Adipose tissue (tissue), 3 donors: ENCODE data around the gene NCCRP1. TPM values are rescaled to one million over a fixed set of nuclear protein-coding genes. Genes with fewer than 3 reads are reported as not detected.
"Not testable (repeated sequence)": the region's sequence is repeated elsewhere in the genome, so short reads cannot be mapped to it uniquely, and the experiment has no call there.

ENCODE experiments used
- H3K27ac ChIP-seq: one replicate; pipeline ENCODE4 v1.5.1; 2013; ENCODE audit warnings: low read depth, low read length
- WGBS, 3 donors: extraction: QIAGEN DNeasy Blood & Tissue Kit; methylation state at CpG; one replicate each; pipeline ENCODE4 v1.1.7; 2013; 5-methylcytosine and 5-hydroxymethylcytosine counted together
- polyA plus RNA-seq, 3 donors: library from polyadenylated mRNA; stranded (reverse); fragments of 200-250 nt; gene quantifications; one replicate each; pipeline ENCODE4 v1.2.3, GENCODE V29; 2013
- donor health status: healthy with polysubstance abuse.
- donor health status: Bipolar disorder and iron deficiency.
- donor health status: healthy.

Gene NCCRP1
- polyA plus RNA-seq, 3 donors = 0.40 to 2.4 TPM; not detected in 1

DNA sequence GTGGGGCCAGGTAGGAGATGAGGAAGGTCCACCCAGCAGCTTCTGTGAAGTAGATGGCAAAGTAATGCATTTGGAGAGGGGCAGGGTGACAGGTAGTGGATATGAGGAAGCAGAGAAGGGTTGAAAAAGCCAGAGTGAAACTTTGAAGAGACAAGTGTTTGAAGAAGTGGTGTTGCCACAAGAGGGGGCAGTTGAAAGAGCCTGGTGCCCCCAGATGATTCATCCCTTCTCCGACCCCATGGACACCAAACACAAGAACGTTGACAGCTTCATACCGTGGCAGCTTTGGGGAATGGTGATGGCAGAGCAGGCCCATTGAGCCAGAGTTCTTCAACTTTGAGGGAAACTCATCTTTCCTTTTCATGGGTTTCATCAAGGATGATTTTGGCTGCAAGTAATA, 28.1 kb downstream of the NCCRP1 start:
- 18 to 60% (median 23%) methylated on average over 3 of the region's 3 CpGs for WGBS, 3 donors
- H3K27ac ChIP-seq = no peak overlapping the region

DNA sequence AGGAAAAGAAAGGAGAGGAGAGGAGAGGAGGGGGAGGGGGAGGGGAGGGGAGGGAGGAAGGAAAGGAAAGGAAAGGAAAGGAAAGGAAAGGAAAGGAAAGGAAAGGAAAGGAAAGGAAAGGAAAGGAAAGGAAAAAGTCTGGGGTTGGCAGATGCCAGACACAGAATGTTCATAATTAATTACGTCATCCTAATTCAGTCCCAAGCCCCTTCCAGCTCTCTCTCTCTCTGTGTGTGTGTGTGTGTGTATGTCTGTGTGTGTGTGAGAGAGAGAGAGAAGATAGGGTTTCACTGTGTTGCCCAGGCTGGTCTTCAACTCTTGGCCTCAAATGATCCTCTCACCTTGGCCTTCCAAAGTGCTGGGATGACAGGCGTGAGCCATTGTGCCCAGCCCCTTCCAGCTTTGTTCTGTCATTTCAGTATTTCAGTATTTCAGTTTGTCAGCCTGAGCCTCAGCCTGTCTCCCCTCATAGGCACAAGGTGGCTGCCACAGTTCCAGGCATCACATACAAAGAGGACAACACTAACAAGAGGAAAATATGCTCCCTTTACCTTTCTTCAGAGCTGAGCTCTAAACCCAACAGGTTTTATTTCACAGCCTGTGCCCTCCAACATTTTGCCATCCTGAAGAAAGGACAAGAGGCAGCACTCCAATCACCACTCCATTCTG, 33.5 kb downstream of the NCCRP1 start:
- 84 to 89% (median 86%) methylated on average over 2 of the region's 2 CpGs for WGBS, 3 donors
- no peak overlapping the region for H3K27ac ChIP-seq

DNA sequence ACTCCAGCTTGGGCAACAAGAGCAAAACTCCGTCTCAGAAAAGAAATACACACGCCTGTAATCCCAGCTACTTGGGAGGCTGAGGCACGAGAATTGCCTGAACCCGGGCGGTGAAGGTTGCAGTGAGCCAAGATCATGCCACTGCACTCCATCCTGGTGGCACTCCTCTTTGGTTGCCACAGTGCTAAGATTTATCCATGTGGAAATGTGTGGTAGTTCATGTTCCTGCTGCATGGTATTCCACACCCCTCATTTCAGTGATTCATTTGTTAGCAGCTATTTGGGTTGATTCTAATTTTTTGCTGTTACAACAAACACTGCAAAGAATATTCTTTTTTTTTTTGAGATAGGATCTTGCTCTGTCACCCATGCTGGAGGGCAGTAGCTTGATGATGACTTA, 35.9 kb downstream of the NCCRP1 start:
- WGBS, 3 donors = 85 to 91% (median 88%) methylated on average over 5 of the region's 5 CpGs
- H3K27ac ChIP-seq = no peak overlapping the region

DNA sequence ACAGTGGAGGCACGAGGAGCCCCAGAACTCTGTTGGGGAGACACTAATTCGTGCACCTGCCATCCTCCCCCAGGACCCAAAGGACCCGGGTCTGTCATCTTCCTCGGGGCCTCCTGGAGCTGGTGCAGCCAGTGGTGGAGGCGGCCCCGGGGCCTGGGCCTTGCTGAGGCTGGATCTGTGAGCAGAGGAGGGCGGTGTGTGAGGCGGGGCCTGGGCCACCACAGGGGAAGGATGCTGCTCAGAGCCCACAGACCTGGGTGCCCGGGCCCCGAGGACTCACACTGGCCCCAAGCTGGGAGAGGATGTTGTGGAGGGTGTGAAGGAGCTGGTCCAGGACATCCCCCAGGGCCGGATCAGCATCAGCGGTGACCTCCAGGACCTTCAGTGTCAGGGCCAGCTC, 39.8 kb downstream of the NCCRP1 start:
- WGBS, 3 donors = 69 to 80% (median 76%) methylated on average over 9 to 12 of the region's 12 CpGs
- H3K27ac ChIP-seq = no peak overlapping the region

DNA sequence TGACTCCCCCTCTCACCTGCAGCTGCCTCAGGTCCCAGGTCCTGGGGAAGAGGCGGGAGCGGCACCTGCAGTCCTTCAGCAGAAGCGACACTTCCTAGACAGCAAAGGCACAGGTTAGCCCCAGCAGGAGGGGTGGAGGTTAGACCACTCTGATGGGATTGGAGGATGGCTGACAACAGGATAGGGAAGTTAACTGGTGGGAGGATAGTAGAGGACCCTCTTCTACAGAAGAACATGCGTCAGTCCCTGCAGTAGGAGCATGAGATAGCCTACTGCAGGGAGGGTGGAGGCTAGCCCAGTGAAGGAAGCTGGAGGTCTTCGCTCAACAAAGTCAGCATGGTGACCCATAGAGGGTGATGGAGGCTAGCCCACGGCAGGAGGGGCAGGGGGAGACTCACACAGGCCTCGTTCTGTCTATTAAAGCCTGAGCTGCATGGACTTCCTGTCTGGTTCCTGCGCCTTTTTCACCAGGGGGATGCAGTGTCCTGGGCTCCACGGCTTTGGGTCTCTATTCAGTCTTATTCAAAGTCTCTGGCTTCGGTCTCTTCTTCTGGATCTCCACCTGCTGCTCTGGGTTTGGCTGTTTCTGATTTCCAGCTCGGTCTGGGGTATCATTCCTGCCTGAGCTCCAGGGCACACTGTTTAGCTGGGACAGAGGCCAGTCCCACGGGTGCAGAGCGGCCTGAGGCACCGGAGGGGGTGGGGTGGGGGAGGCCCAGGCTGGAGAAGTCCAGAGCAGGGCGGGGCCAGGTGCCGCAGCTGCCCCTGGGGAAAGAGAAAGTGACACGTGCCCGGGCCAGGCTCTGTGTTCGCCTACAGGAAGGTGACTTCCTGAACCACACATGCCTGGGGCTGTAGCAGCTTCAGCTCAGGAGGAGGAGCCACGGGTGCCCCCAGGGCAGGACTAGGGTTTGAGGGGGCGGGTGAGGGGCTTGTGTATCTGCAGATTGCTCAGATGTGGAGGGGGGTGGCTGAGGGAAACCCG, 40.7 kb downstream of the NCCRP1 start:
- H3K27ac ChIP-seq = no peak overlapping the region
- WGBS, 3 donors = 34 to 40% (median 36%) methylated on average over 22 of the region's 22 CpGs

DNA sequence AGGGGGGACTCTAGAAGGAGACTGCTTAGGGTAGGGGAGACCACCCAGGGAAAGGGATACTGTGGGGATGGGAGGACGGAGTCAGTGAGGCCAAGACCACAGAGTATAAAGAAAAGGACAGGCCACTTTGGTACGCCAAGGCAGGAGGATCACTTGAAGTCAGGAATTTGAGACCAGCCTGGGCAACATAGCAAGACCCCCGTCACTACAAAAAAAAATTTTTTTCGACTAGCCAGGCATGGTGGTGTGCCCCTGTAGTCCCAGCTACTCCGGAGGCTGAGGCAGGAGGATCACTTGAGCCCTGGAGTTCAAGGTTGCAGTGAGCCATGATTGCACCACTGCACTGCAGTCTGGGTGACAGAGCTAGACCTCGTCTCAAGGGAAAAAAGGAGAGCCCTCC, 41.4 kb downstream of the NCCRP1 start:
- H3K27ac ChIP-seq = no peak overlapping the region
- WGBS, 3 donors = 78 to 89% (median 79%) methylated on average over 6 of the region's 6 CpGs

DNA sequence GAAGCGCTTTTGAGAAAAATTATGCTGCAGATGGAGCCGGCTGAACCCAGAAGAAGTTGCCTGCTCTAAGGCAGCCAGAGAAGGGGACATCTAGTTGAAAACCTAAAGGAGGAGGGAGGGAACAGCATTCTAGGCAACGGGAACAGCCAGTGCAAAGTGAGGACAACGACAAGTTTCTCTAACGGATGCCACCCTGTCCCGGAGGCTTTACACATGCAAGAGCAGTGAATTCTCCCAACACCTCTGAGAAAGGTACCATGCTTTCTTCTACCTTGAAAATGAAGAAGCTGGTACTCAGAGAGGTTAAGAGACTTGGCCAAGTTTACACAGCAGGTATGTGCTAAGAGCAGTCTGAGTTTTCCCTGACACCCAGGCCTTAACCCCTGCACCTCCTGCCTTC, 42.2 kb downstream of the NCCRP1 start:
- WGBS, 3 donors = 80 to 89% (median 89%) methylated on average over 6 of the region's 6 CpGs
- H3K27ac ChIP-seq = no peak overlapping the region

DNA sequence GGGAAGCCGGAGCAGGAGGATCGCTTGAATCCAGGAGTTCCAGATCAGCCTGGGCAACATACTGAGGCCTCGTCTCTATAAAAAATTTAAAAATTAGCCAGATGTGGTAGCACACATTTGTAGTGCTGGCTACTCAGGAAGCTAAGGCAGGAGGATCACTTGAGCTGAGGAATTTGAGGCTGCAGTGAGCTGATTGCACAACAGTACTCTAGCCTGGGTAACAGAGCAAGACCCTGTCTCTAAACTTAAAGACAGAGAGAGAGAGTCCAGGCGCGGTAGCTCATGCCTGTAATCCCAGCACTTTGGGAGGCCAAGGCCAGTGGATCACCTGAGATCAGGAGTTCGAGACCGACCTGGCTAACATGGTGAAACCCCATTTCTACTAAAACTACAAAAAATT, 43.7 kb downstream of the NCCRP1 start:
- H3K27ac ChIP-seq = no peak overlapping the region
- 84 to 94% (median 92%) methylated on average over 7 of the region's 7 CpGs for WGBS, 3 donors

DNA sequence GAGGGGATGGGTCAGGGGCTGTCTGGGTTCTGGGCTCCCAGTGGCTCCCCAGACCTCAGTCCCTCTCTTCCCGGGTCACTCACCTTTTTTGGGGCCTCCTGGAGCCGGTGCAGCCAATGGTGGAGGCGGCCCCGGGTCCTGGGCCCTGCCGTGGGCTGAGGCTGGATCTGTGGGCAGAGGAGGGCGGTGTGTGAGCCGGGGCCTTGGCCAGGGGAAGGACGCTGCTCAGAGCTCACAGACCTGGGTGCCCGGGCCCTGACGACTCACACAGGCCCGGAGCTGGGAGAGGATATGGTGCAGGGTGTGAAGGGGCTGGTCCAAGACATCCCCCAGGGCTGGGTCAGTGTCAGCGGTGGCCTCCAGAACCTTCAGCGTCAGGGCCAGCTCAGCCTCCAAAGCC, 47.0 kb downstream of the NCCRP1 start:
- 76 to 85% (median 81%) methylated on average over 8 to 12 of the region's 13 CpGs for WGBS, 3 donors
- not testable (repeated sequence) for H3K27ac ChIP-seq

DNA sequence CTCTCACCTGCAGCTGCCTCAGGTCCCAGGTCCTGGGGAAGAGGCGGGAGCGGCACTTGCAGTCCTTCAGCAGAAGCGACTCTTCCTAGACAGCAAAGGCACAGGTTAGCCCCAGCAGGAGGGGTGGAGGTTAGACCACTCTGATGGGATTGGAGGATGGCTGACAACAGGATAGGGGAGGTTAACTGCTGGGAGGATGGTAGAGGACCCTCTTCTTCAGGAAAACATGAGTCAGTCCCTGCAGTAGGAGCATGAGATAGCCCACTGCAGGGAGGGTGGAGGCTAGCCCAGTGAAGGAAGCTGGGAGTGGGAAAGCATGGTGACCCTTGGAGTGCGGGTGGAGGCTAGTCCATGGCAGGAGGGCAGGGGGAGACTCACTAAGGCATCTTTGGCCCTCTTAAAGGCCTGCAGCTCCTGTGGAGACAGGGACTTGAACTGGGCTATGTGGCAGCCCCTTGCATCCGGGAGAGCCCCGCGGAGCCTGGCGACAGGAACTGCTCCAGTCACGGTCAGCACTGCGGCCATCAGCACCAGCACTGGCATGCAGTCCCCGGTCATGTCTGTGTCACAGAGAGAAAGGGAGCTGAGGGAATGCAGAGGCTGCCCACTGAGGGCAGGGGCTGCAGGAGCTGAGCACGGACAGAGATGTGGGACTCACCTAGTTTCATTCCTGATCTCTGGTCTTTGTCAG, 47.8 kb downstream of the NCCRP1 start, which contains the start of gene IFNL3:
Gene IFNL3 (minus strand): TSS at position 597 of the 691 bp plus-strand sequence. CDS start 39 bp downstream, at position 558.
- 79 to 87% (median 79%) methylated on average over 6 to 12 of the region's 12 CpGs for WGBS, 3 donors

DNA sequence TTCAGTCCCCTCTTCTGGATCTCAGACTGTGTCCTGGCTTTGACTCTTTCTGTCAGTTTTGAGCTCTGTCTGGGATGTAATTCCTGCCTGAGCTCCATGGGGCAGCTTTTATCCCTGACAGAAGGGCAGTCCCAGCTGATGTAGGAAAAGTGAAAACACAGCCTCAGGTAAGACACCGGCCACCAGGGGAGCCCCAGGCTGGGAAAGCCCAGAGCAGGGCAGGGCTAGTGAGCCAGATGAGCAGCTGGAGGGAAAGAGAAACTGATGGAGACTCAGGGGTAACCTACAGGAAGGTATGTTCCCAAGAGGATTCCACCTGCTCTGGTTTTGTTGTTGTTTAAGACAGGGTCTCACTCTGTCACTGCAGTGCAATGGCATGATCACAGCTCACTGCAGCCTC, 48.4 kb downstream of the NCCRP1 start:
- not testable (repeated sequence) for H3K27ac ChIP-seq
- WGBS, 3 donors = no CpG with 5 or more reads among the region's 1 CpG

More for the DNA sequence above, 47.8 kb downstream of the NCCRP1 start, which contains the start of gene IFNL3:
- not testable (repeated sequence) for H3K27ac ChIP-seq

DNA sequence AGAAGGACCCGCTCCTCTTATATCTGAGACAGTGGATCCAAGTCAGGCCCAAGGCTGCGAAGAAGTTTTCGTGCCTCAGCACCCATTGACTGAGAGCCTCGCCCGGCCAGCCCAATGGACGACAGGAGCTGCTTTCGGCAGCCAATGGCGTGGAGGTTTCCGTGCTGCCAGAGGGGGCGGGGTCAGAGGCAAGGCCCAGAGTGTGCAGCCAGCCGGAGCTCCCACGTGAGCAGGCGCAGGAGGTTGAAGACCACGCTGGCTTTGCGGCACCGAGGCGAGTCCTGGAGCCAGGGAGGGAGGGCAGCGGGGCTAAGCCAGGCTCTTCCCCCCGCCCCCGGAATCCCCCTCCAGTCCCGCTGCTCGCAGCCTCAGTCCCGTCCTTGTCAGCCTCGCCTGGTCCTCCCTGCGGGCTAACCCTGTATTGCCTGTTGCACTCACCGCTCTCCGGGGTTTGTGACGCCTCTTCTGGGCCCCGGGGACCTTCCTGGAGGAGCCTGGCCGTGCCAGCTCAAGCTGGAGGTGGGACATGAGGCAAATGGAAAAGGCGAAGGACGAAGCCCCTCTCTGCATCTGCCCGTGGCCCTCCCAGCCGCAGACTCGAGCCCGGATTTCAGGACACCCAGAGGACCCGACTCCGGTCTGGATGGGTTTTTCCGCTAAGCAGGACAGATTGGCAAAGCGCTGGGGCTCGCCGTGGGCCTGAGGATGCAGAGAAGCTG, 50.3 kb downstream of the NCCRP1 start:
- H3K27ac ChIP-seq = no peak overlapping the region
- 26 to 37% (median 31%) methylated on average over 34 to 42 of the region's 42 CpGs for WGBS, 3 donors

DNA sequence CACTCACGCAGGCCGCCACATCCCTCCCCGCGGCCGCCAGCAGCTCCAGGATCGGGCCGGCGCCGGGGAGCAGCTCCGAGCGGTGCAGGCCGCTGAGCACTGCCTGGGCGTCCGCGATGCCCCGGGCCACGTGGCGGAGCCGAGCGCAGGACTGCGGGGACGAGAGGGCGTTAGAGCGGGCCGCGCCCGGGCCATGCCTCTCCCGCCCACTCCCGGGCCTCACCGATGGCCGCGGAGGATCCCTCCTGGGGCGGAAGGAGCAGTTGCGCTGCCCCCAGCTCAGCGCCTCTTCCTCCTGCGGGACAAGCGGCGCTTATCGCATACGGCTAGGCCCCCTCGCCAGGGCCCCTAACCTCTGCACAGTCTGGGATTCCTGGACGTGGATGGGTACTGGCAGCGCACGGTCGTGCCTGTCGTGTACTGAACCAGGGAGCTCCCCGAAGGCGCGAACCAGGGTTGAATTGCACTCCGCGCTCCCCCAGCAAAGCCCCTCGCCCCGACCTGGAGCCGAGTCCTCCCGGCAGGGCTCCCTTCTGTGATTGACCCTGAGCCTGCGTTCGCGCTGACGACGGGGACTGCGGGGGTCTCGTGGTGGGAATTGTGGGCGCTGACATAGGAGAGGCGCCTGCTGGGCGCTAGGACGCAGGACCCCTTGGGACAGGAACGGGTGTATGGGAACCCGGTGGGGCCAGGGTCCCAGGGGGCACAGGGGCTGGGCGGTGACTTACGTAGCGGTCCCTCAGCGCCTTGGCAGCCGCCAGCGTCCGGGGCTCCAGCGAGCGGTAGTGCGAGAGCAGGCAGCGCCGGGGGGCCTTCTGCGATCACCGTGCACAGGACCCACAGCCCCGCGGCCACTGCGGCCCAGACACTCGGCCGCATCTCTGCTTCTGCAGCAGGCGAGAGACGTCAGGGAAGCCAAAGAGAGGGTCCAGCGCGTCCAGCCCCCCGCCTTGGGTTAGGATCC, 51.2 kb downstream of the NCCRP1 start:
- no peak overlapping the region for H3K27ac ChIP-seq
- 20 to 26% (median 21%) methylated on average over 80 to 92 of the region's 92 CpGs for WGBS, 3 donors

DNA sequence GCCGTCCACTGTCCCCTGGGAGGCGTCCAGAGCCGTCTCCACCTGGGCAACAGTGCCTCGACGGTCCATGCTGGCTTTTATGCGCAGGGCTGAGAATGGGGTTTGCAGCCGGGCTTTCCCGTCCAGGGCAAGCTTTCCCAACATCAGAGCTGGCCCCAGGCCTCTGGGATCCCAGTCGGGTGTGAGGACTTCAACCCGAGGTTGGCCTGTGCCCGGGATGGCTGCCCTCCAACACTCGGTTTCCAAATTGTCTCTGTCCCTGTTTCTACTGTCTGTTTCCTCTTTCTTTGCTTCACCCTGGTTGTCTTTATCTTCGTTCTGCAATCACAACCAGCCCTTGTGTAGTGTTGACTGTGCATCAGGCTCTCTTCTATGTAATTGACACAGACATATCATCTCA, 52.0 kb downstream of the NCCRP1 start, which contains the start of gene IFNL4:
Gene IFNL4 (minus strand): TSS at position 51 of the 400 bp plus-strand sequence.
- 62 to 70% (median 67%) methylated on average over 13 of the region's 13 CpGs for WGBS, 3 donors
- H3K27ac ChIP-seq = no peak within 1 kb of the TSS

DNA sequence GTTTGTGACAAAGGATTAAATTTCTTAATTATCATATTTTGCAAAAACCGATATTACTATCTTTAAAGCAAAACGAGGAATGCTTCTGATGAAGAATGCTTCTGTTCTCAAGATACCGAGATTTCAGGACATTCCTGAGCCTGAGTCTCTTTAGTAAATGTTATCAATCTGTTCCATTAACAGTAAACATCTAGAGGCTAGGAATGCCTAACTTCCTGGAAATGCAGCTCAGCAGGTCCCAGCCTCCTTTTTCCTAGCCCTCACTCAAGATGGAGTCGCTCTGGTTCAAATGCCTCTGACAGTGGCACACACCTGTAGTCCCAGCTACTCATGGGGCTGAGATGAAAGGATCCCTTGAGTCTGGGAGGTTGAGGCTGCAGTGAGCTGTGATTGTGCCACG, 54.3 kb downstream of the NCCRP1 start:
- no peak overlapping the region for H3K27ac ChIP-seq
- 78 to 88% (median 81%) methylated on average over 5 of the region's 5 CpGs for WGBS, 3 donors
